HFFc6 (cell line): ENCODE results near the gene PALLD. TPM values are rescaled to one million over a fixed set of nuclear protein-coding genes. Genes with fewer than 3 reads are reported as not detected.

Experiments used
- DNase-seq: peaks from one replicate; pipeline ENCODE4 v3.0.0-alpha.2; 2018
- H3K27ac Mint-ChIP-seq: 2 replicates; pipeline ENCODE4 v1.8.0; 2020; ENCODE audit warnings: mild to moderate bottlenecking, mixed read lengths
- H3K27me3 Mint-ChIP-seq: 2 replicates; pipeline ENCODE4 v1.8.0; 2021; ENCODE audit warnings: mild to moderate bottlenecking, moderate library complexity, mixed read lengths; ENCODE audit not compliant: insufficient read depth
- H3K36me3 Mint-ChIP-seq: 2 replicates; pipeline ENCODE4 v1.8.0; 2021; ENCODE audit warnings: low read depth, mixed read lengths
- H3K4me1 Mint-ChIP-seq: 2 replicates; pipeline ENCODE4 v1.8.0; 2020; ENCODE audit warnings: low read depth, mixed read lengths
- H3K4me3 Mint-ChIP-seq: 2 replicates; pipeline ENCODE4 v1.8.0; 2020; ENCODE audit warnings: mild to moderate bottlenecking, moderate library complexity, mixed read lengths
- H3K9me3 Mint-ChIP-seq: 2 replicates; pipeline ENCODE4 v1.8.0; 2020; ENCODE audit warnings: mild to moderate bottlenecking, mixed read lengths
- total RNA-seq, 6 experiments: library from RNA; stranded (reverse); fragmentation: NEBNext Ultra II Directional; extraction: Animal tissue kit (Norgen Biotek cat#: 25700); gene quantifications; 2 replicates in 1 of 6; 3 replicates in 5 of 6; pipeline ENCODE4 v1.2.3, GENCODE V29; 2021
- TF ChIP-seq, protein P1 (sequence below): fragments of 200-600 bp; sonication (generic); IDR thresholded peaks from 2 replicates; pipeline ENCODE4 v1.5.0; 2021; ENCODE audit warnings: antibody characterized with exemption, mild to moderate bottlenecking

The PALLD gene
- total RNA-seq, 6 experiments from 2014 or later, result 72.6 to 163 (median 149) TPM

DNA sequence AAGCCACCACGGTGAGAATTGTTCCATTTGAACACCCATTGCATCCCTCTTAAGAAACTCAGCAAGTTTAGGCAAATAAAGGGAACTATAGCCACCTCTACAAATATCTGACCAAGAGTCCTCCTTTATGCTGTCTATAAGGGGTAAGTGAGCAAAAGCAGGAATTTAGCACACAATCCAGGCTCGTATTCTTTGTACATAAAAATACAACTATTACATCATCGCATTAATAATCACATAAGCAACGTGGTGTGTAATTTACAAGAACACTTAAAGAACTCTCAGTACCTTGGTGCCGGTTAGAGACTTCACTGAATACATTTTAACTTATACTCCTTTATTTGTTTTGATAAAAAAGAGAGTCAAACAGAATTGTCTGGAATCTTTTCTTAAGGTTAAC is 38.8 kb downstream of the PALLD start:
- TF ChIP-seq, protein P1, sequence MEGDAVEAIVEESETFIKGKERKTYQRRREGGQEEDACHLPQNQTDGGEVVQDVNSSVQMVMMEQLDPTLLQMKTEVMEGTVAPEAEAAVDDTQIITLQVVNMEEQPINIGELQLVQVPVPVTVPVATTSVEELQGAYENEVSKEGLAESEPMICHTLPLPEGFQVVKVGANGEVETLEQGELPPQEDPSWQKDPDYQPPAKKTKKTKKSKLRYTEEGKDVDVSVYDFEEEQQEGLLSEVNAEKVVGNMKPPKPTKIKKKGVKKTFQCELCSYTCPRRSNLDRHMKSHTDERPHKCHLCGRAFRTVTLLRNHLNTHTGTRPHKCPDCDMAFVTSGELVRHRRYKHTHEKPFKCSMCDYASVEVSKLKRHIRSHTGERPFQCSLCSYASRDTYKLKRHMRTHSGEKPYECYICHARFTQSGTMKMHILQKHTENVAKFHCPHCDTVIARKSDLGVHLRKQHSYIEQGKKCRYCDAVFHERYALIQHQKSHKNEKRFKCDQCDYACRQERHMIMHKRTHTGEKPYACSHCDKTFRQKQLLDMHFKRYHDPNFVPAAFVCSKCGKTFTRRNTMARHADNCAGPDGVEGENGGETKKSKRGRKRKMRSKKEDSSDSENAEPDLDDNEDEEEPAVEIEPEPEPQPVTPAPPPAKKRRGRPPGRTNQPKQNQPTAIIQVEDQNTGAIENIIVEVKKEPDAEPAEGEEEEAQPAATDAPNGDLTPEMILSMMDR, result no peak
- Mint-ChIP-seq H3K9me3 (no peaks in the 10 kb centered on the region), H3K36me3 (no peaks in the 10 kb centered on the region), H3K4me3 (peak overlapping the region; percentile 29; the same call in 1 of the 2 replicates), H3K4me1 (peaks cover 38% of the 10 kb centered on the region), H3K27me3 (no peaks in the 10 kb centered on the region; the same call in 1 of the 2 replicates), H3K27ac (no peak overlapping the region)
- no peak for DNase-seq

DNA sequence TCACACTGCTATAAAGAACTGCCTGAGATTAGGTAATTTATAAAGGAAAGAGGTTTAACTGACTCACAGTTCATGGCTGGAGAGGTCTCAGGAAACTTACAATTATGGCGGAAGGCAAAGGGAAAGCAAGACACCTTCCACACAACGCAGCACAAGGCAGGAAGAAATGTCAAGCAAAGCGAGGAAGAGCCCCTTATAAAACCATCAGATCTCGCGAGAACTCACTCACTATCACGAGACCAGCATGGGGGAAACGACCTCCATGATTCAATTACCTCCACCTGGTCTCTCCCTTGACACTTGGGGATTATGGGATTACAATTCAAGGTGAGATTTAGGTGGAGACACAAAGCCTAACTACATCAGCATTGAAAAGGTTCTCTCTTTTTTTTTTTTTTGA is 39.6 kb downstream of the PALLD start:
- Mint-ChIP-seq H3K27me3 (no peaks in the 10 kb centered on the region; the same call in 1 of the 2 replicates), H3K9me3 (no peaks in the 10 kb centered on the region), H3K27ac (no peak overlapping the region), H3K4me1 (peaks cover 45% of the 10 kb centered on the region), H3K4me3 (no peak overlapping the region; the same call in 1 of the 2 replicates), H3K36me3 (no peaks in the 10 kb centered on the region)
- no peak for DNase-seq
- TF ChIP-seq, protein P1, result no peak

DNA sequence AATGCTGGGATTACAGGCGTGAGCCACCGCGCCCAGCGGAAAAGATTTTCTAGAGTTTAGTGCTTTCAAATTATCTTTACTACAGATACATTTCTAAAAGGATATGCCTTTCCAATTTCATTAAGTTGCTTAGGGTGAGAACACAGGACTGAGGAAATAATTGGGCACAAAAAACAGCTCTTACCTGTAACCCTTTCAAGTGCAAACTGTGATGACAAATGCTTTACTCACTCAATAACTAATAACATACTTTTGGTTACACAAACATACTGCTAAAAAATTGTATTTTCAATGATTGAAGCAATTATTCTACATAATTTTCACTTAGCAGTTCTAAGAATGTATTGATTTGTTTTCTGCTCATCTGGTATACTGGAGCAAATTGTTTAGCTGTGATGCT is 40.2 kb downstream of the PALLD start:
- no peaks in the 10 kb centered on the region; the same call in 1 of the 2 replicates for H3K27me3 Mint-ChIP-seq
- no peak overlapping the region for H3K4me3 Mint-ChIP-seq
- TF ChIP-seq, protein P1, result no peak
- no peak for DNase-seq
- H3K4me1 Mint-ChIP-seq, result peaks cover 52% of the 10 kb centered on the region
- no peak overlapping the region for H3K27ac Mint-ChIP-seq
- H3K9me3 Mint-ChIP-seq, result no peaks in the 10 kb centered on the region
- no peaks in the 10 kb centered on the region for H3K36me3 Mint-ChIP-seq

DNA sequence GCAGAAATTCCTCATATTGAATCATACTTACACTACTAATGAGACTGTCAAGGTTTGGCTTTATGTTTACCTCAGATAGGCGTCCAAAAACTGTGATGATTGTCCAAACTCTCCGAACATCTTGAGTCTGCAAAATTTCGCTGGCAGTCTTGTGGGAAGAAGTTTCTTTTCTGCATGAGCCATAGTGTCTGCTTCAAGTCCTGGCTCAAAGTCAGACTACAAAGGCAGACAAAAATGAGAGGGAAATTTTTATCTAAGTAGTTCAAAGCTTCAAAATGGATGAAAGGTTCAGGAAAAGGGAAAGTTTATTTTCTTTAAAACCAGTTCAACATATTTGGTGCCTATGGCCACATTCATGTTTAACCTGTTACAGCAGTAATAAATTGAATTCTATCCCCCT is 40.7 kb downstream of the PALLD start:
- no peaks in the 10 kb centered on the region for H3K36me3 Mint-ChIP-seq
- no peaks in the 10 kb centered on the region for H3K9me3 Mint-ChIP-seq
- TF ChIP-seq, protein P1, result no peak
- H3K4me1 Mint-ChIP-seq, result peaks cover 53% of the 10 kb centered on the region
- no peak overlapping the region for H3K4me3 Mint-ChIP-seq
- no peak for DNase-seq
- peak overlapping the region; percentile 60; the same call in 1 of the 2 replicates for H3K27ac Mint-ChIP-seq
- H3K27me3 Mint-ChIP-seq, result no peaks in the 10 kb centered on the region; the same call in 1 of the 2 replicates

DNA sequence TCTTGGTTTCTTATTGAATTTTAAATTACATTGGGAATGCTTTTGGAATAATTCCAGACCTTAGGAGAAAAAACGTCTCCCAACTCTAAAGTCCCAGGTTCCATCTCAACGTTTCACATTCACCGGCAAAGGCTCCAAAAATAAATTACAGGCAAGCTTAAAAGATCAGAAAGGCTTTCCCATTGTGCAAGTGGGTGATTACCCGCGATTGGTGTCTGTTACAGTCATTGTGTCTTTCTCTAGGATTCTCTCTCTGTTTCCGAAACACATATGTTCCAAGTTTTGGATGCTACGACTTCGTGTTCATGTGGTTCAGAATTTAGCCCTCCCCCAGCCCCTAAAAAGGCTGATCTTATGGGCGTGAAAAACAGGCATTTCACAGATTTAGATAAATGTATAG is 41.8 kb downstream of the PALLD start:
- Mint-ChIP-seq H3K4me1 (peaks cover 53% of the 10 kb centered on the region), H3K9me3 (no peaks in the 10 kb centered on the region), H3K4me3 (no peak overlapping the region), H3K36me3 (no peaks in the 10 kb centered on the region), H3K27ac (no peak overlapping the region), H3K27me3 (no peaks in the 10 kb centered on the region; the same call in 1 of the 2 replicates)
- no peak for DNase-seq
- TF ChIP-seq, protein P1, result no peak

DNA sequence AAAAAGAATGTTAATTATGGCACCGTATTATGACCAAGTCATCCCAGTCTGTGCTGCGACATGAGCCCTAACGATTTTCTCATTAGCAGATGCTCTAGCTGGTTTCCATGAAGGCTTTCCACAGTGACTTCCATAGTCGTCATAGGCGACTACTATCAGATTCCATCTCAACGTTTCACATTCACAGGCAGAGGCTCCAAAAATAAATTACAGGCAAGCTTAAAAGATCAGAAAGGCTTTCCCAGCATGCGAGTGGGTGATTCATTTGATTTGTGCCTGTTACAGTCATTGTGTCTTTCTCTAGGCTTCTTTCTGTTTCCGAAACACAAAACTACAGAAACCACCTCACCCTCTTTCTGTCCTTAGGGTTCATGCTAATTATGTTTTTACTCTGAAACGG is 43.2 kb downstream of the PALLD start:
- DNase-seq, result peak; percentile 89
- Mint-ChIP-seq H3K27ac (peak overlapping the region; percentile 92), H3K4me1 (peaks cover 53% of the 10 kb centered on the region), H3K4me3 (peak overlapping the region; percentile 84), H3K36me3 (no peaks in the 10 kb centered on the region), H3K9me3 (no peaks in the 10 kb centered on the region), H3K27me3 (no peaks in the 10 kb centered on the region; the same call in 1 of the 2 replicates)
- TF ChIP-seq, protein P1, result no peak
